Loucy (cell line): ENCODE measurements around the gene SHCBP1.

ENCODE experiments used
- H2AFZ ChIP-seq: fragments of 200-600 bp; sonication (generic); 2 replicates; pipeline ENCODE4 v1.6.0; 2016; ENCODE audit warnings: antibody characterized with exemption, mild to moderate bottlenecking, low read length, moderate library complexity
- H3F3A ChIP-seq: fragments of 200-600 bp; 2 replicates; pipeline ENCODE4 v1.6.0; 2016; ENCODE audit warnings: antibody characterized with exemption, low read depth, mild to moderate bottlenecking
- H3K27me3 ChIP-seq: fragments of 200-600 bp; sonication (generic); 2 replicates; pipeline ENCODE4 v1.6.1; 2014; ENCODE audit warnings: low read length, mild to moderate bottlenecking; ENCODE audit not compliant: insufficient read depth, poor library complexity, severe bottlenecking
- H3K36me3 ChIP-seq: fragments of 200-600 bp; sonication (generic); 2 replicates; pipeline ENCODE4 v1.6.1; 2016; ENCODE audit warnings: low read length; ENCODE audit not compliant: insufficient read depth
- H3K4me1 ChIP-seq: fragments of 200-600 bp; sonication (generic); 2 replicates; pipeline ENCODE4 v1.5.1; 2014; ENCODE audit warnings: low read length, mild to moderate bottlenecking; ENCODE audit not compliant: insufficient read depth, poor library complexity, severe bottlenecking
- H3K4me2 ChIP-seq: fragments of 200-600 bp; sonication (generic); 2 replicates; pipeline ENCODE4 v1.6.0; 2014; ENCODE audit warnings: antibody characterized with exemption, low read length, low read depth, mild to moderate bottlenecking; ENCODE audit not compliant: poor library complexity, severe bottlenecking
- H3K4me3 ChIP-seq: fragments of 200-600 bp; sonication (generic); 2 replicates; pipeline ENCODE4 v1.5.1; 2014; ENCODE audit warnings: low read length, mild to moderate bottlenecking, mixed read lengths; ENCODE audit not compliant: poor library complexity, severe bottlenecking
- H3K79me2 ChIP-seq: fragments of 200-600 bp; sonication (generic); 2 replicates; pipeline ENCODE4 v1.6.1; 2014; ENCODE audit warnings: low read length; ENCODE audit not compliant: insufficient read depth
- H3K9ac ChIP-seq: fragments of 200-600 bp; sonication (generic); 2 replicates; pipeline ENCODE4 v1.6.0; 2014; ENCODE audit warnings: mild to moderate bottlenecking, low read depth, low read length, moderate library complexity; ENCODE audit not compliant: poor library complexity, severe bottlenecking
- H3K9me2 ChIP-seq: fragments of 200-600 bp; sonication (generic); replicated peaks from 2 replicates; pipeline ENCODE4 v1.6.1; 2016; ENCODE audit warnings: low read depth, low read length, mixed read lengths
- H3K9me3 ChIP-seq: fragments of 200-600 bp; sonication (generic); 2 replicates; pipeline ENCODE4 v1.6.1; 2014; ENCODE audit warnings: mild to moderate bottlenecking, antibody characterized with exemption, low read length, low read depth; ENCODE audit not compliant: insufficient read depth
- H4K20me1 ChIP-seq: fragments of 200-600 bp; sonication (generic); 2 replicates; pipeline ENCODE4 v1.6.0; 2014; ENCODE audit warnings: antibody characterized with exemption, low read length, mild to moderate bottlenecking; ENCODE audit not compliant: insufficient read depth, poor library complexity, severe bottlenecking
- CTCF ChIP-seq: fragments of 200-600 bp; sonication (generic); conservative IDR thresholded peaks from 2 replicates; pipeline ENCODE4 v1.5.1; 2014; ENCODE audit warnings: mild to moderate bottlenecking, antibody characterized with exemption, low read length
- EZH2phosphoT487 ChIP-seq: fragments of 200-600 bp; IDR thresholded peaks from 2 replicates; pipeline ENCODE4 v1.6.1; 2018; ENCODE audit warnings: antibody characterized with exemption, mild to moderate bottlenecking, moderate library complexity, borderline replicate concordance

Gene SHCBP1

GRCh38 chr16:46586011-46586577 is 35.1 kb downstream of the SHCBP1 start:
- no peaks in the 10 kb centered on the region for H3K27me3 ChIP-seq
- peaks cover 14% of the 10 kb centered on the region for H3K4me1 ChIP-seq
- peaks cover 61% of the 10 kb centered on the region for H3K36me3 ChIP-seq
- peaks cover 15% of the 10 kb centered on the region; the same call in 1 of the 2 replicates for H3K9me3 ChIP-seq
- no peak overlapping the region for H3K4me2 ChIP-seq
- H3K79me2 ChIP-seq, result peaks cover 29% of the 10 kb centered on the region
- H2AFZ ChIP-seq, result no peak overlapping the region
- H3F3A ChIP-seq, result no peaks in the 10 kb centered on the region
- no peaks in the 10 kb centered on the region for H4K20me1 ChIP-seq
- no peak overlapping the region for H3K4me3 ChIP-seq
- TF ChIP-seq EZH2phosphoT487, result no peak
- no peak for TF ChIP-seq CTCF
- H3K9me2 ChIP-seq, result no peaks in the 10 kb centered on the region
- H3K9ac ChIP-seq, result no peak overlapping the region

DNA sequence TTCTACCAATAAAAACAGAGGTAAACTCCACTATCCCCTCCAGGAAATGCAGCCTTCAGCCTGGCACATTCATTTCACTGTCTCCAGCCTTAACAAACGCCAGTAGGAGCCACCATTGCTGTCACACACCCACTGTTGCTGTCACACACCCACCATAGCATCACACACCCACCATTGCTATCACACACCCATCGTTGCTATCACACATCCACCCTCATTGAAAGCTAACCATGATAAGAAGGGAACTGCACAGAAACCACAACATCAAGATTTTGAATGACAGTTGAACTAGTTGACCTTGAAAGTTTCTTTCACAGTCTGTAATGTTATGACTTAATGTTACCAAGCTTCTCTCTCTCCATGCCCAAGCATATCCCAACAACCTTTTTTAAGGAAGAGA is 38.1 kb downstream of the SHCBP1 start:
- Histone ChIP-seq H3K36me3 (peaks cover 73% of the 10 kb centered on the region), H3K4me3 (no peak overlapping the region), H3K4me2 (no peak overlapping the region), H3K9ac (no peak overlapping the region), H4K20me1 (no peaks in the 10 kb centered on the region), H3F3A (no peaks in the 10 kb centered on the region), H3K4me1 (peaks cover 14% of the 10 kb centered on the region), H2AFZ (no peak overlapping the region), H3K27me3 (no peaks in the 10 kb centered on the region), H3K9me3 (peaks cover 15% of the 10 kb centered on the region; the same call in 1 of the 2 replicates), H3K9me2 (no peaks in the 10 kb centered on the region), H3K79me2 (peaks cover 29% of the 10 kb centered on the region)
- TF ChIP-seq CTCF (no peak), EZH2phosphoT487 (no peak)

DNA sequence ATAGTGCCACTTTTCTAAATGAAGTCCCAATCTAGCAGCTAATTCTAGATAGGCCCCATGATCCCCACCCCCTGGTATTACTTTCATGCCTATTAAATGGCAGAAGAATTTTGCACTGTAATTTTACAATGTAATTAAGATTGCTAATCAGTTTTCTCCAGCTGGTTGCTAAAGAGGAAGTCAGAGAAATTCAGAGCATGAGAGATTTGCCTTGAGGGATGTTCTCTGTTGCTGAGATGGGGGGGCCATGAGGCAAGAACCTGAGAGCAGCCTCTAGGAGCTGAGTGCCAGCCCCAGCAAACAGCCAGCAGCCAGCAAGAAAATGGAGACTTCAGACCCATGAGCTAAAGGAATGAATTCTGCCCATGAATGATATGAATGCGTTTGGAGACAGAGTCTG is 38.9 kb downstream of the SHCBP1 start:
- Histone ChIP-seq H4K20me1 (no peaks in the 10 kb centered on the region), H3K36me3 (peaks cover 75% of the 10 kb centered on the region), H3F3A (no peaks in the 10 kb centered on the region), H3K4me1 (peaks cover 14% of the 10 kb centered on the region), H3K27me3 (no peaks in the 10 kb centered on the region), H3K9me2 (no peaks in the 10 kb centered on the region), H2AFZ (no peak overlapping the region), H3K4me2 (no peak overlapping the region), H3K9me3 (peaks cover 15% of the 10 kb centered on the region; the same call in 1 of the 2 replicates), H3K79me2 (peaks cover 27% of the 10 kb centered on the region), H3K4me3 (no peak overlapping the region), H3K9ac (no peak overlapping the region)
- TF ChIP-seq CTCF, result no peak
- TF ChIP-seq EZH2phosphoT487, result no peak
